K562 (cell line): ENCODE measurements around the gene TBX1. TPM values are rescaled to one million over a fixed set of nuclear protein-coding genes. Genes with fewer than 3 reads are reported as not detected.
A peak's percentile ranks its signal among the peaks of the same experiment; 100 is the strongest.

Experiments used
- CLOCK ChIP-seq: fragments of 250-450 bp; sonication (Bioruptor Pico); IDR thresholded peaks from 2 replicates; pipeline ENCODE4 v1.4.0; 2020; ENCODE audit warnings: mild to moderate bottlenecking, moderate library complexity, borderline replicate concordance
- E2F6 ChIP-seq, 2 experiments: IDR thresholded peaks; 2 replicates each; pipeline ENCODE4 v1.6.1; 2011; ENCODE audit warnings: borderline replicate concordance in 1 of 2, control low read depth in 1 of 2, low read depth in 1 of 2, low read length in 1 of 2, mild to moderate bottlenecking in 1 of 2, mixed read lengths in 1 of 2, moderate library complexity in 1 of 2; ENCODE audit not compliant: insufficient read depth in 1 of 2, insufficient read length in 1 of 2, poor library complexity in 1 of 2, severe bottlenecking in 1 of 2; ENCODE audit errors: extremely low read depth in 1 of 2
- ESRRB ChIP-seq: fragments of 250-450 bp; sonication (Bioruptor Pico); IDR thresholded peaks from 2 replicates; pipeline ENCODE4 v1.5.0; 2020; ENCODE audit warnings: mild to moderate bottlenecking, moderate library complexity, borderline replicate concordance
- GATAD2B ChIP-seq: fragments of 450-650 bp; IDR thresholded peaks from 2 replicates; pipeline ENCODE4 v1.6.1; 2017; ENCODE audit warnings: mild to moderate bottlenecking, borderline replicate concordance
- ID3 ChIP-seq, 2 experiments: fragments of 250-450 bp in 1 of 2; fragments of 450-650 bp in 1 of 2; sonication (Bioruptor Pico) in 1 of 2; IDR thresholded peaks; 2 replicates each; pipeline versions ENCODE4 v1.6.1 to v1.8.0; 2016 to 2021; ENCODE audit warnings: mild to moderate bottlenecking in 2 of 2, moderate library complexity in 2 of 2, missing compliant biosample characterization in 1 of 2, missing genetic modification characterization in 1 of 2
- MLX ChIP-seq, 2 experiments: fragments of 450-650 bp in 1 of 2; sonication (generic) in 1 of 2; formaldehyde crosslinking; conservative IDR thresholded peaks; 2 replicates each; pipeline versions ENCODE4 v1.4.0 to v1.8.1; 2020 to 2022; ENCODE audit warnings: mild to moderate bottlenecking in 1 of 2, missing genetic modification reagents in 1 of 2
- SIN3A ChIP-seq, 2 experiments: fragments of 150-350 bp in 1 of 2; IDR thresholded peaks; 2 replicates each; pipeline ENCODE4 v1.6.1; 2011 to 2016; ENCODE audit warnings: borderline replicate concordance in 2 of 2, low read depth in 2 of 2, low read length in 2 of 2, mild to moderate bottlenecking in 2 of 2, moderate library complexity in 2 of 2; ENCODE audit not compliant: control insufficient read depth in 1 of 2
- SRSF3 ChIP-seq: fragments of 200-400 bp; formaldehyde crosslinking; IDR thresholded peaks from 2 replicates; pipeline ENCODE4 v1.6.1; 2016; ENCODE audit warnings: mild to moderate bottlenecking, low read length, moderate library complexity; ENCODE audit not compliant: insufficient read depth
- UBTF ChIP-seq, 2 experiments: IDR thresholded peaks; 2 replicates each; pipeline ENCODE4 v1.6.1; 2012; ENCODE audit warnings: improper control_type of control experiment in 2 of 2, low read depth in 2 of 2, low read length in 2 of 2, borderline replicate concordance in 1 of 2
- WHSC1 ChIP-seq: IDR thresholded peaks from one replicate; pipeline ENCODE4 v1.6.1; 2012; ENCODE audit warnings: low read length, control low read depth, inconsistent platforms
- XRCC5 ChIP-seq: fragments of 200-400 bp; formaldehyde crosslinking; IDR thresholded peaks from 2 replicates; pipeline ENCODE4 v1.6.1; 2017; ENCODE audit warnings: low read depth, mild to moderate bottlenecking, low read length
- ZC3H4 ChIP-seq: sonication (generic); formaldehyde crosslinking; IDR thresholded peaks from 2 replicates; pipeline ENCODE4 v1.9.0; 2021; ENCODE audit warnings: missing genetic modification reagents, borderline replicate concordance
- ZNF212 ChIP-seq: fragments of 450-650 bp; formaldehyde crosslinking; IDR thresholded peaks from 2 replicates; pipeline ENCODE4 v1.4.0; 2020; ENCODE audit warnings: mild to moderate bottlenecking
- ZNF395 ChIP-seq: fragments of 200-800 bp; sonication (Bioruptor generic); IDR thresholded peaks from 2 replicates; pipeline ENCODE4 v1.6.1; 2017; ENCODE audit warnings: missing genetic modification characterization, missing compliant biosample characterization
- ZNF668 ChIP-seq: fragments of 250-450 bp; sonication (Bioruptor Pico); IDR thresholded peaks from 2 replicates; pipeline ENCODE4 v1.8.0; 2022; ENCODE audit warnings: mild to moderate bottlenecking, inconsistent platforms
- polyA plus RNA-seq, 8 experiments: library from polyadenylated mRNA; depleted of rRNA in 4 of 8; stranded (reverse) in 5 of 8; unstranded in 3 of 8; fragments of >200 nt; fragmentation: Nextera tagmentation in 2 of 8; fragmentation: Illumina TruSeq in 1 of 8; extraction: Ambion mirVana in 2 of 8; extraction: Trizol in 1 of 8; gene quantifications; 2 replicates each; pipeline versions ENCODE4 v1.2.1 to v1.2.3, GENCODE V29; 2011 to 2014; ENCODE audit warnings: inconsistent platforms in 1 of 8, missing spikeins in 1 of 8
- total RNA-seq, 7 experiments: library from RNA; depleted of rRNA in 6 of 7; stranded (reverse); fragments of >200 nt in 6 of 7; fragmentation: Illumina TruSeq in 2 of 7; extraction: Trizol in 2 of 7; gene quantifications; 2 replicates each; pipeline versions ENCODE4 v1.2.1 to v1.2.3, GENCODE V29; 2011 to 2021; ENCODE audit warnings: low replicate concordance in 1 of 7

TBX1 gene
- total and polyA plus RNA-seq, 9 of the 15 experiments (the other 6 are each of a cell fraction or from before 2014, with no cell fraction given), result 0.07 to 35.0 (median 3.9) TPM

GRCh38 chr22:19760951-19761724, 560 bp downstream of the TBX1 start (continued):
- TF ChIP-seq CLOCK (CRISPR knock-in tag), result no peak
- no peak for TF ChIP-seq XRCC5
- TF ChIP-seq MLX (CRISPR knock-in tag; conservative IDR thresholded peaks at IDR 0.05), result no peak
- peak; percentile 9 to 89; a peak in 3 of 4 replicates for TF ChIP-seq UBTF (IDR thresholded peaks at IDR 0.05; ENCODE audit: borderline replicate concordance in 1 of 2, low read depth in 2 of 2, low read length in 2 of 2)
- 0 out of 2 replicates have a peak, but pooled peaks have one; percentile 9 for TF ChIP-seq ZNF668 (CRISPR knock-in tag)
- TF ChIP-seq ID3 (CRISPR knock-in tag; IDR thresholded peaks at IDR 0.05), result no peak
- TF ChIP-seq ID3 (tag; IDR thresholded peaks at IDR 0.05), result 0 out of 2 replicates have a peak, but pooled peaks have one; percentile 18
- TF ChIP-seq GATAD2B, result 0 out of 2 replicates have a peak, but pooled peaks have one; percentile 48
- no peak for TF ChIP-seq ESRRB
- no peak for TF ChIP-seq ZC3H4 (CRISPR knock-in tag)
- peak; percentile 17 for TF ChIP-seq WHSC1
- TF ChIP-seq E2F6 (IDR thresholded peaks at IDR 0.05; ENCODE audit: borderline replicate concordance in 1 of 2, extremely low read depth in 1 of 2, insufficient read depth in 1 of 2, insufficient read length in 1 of 2, low read depth in 1 of 2, low read length in 1 of 2, poor library complexity in 1 of 2, severe bottlenecking in 1 of 2), result peak in 1 of 2 experiments; percentile 52
- peak; percentile 44 to 45; a peak in 1 of 4 replicates for TF ChIP-seq SIN3A (IDR thresholded peaks at IDR 0.05; ENCODE audit: borderline replicate concordance in 2 of 2, control insufficient read depth in 1 of 2, low read depth in 2 of 2, low read length in 2 of 2)
- TF ChIP-seq SRSF3, result no peak
- no peak for TF ChIP-seq ZNF212 (CRISPR knock-in tag)
- TF ChIP-seq ZNF395 (CRISPR knock-in tag), result peak; percentile 63
